ENCODE data around the gene CDK5RAP1. TPM values are rescaled to one million over a fixed set of nuclear protein-coding genes. Genes with fewer than 3 reads are reported as not detected.

Gene CDK5RAP1
- total and polyA plus RNA-seq, 2 of the 4 experiments (the other 2 are of a cell fraction): 23.9 to 28.1 TPM

DNA sequence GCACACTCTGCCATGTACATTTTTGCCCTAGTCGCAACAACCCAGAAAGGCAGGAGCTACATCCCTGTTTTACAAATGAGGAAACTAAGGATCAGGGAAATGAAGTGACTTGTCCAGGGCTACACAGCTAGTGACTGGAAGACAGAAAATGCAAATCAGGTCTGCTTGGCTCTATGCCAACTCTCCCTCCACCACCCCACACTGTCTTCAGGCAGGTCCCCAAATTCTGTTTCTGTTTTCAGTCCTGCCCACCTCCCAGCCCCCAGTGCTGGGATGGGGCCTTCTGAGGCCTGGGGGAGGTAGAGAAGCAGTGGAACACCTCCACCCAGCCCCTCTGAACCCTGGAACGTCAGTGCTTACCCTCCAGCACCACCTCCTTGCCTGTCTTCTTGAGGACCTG lies 37.2 kb upstream of the CDK5RAP1 start:
- peaks cover 4 to 22% of the 10 kb centered on the region in 2 experiments; a peak in 2 of 4 replicates for H3K79me1 ChIP-seq (ENCODE audit: low read depth in 1 of 2, low read length in 2 of 2)
- no peak overlapping the region for H3K4me3 ChIP-seq (ENCODE audit: insufficient read depth, low read depth, low read length)
- no peak overlapping the region for H3K23ac ChIP-seq (ENCODE audit: low read depth, low read length)
- H3K36me3 ChIP-seq (ENCODE audit: control insufficient read depth, insufficient read depth, low read length): no peaks in the 10 kb centered on the region; the same call in none of the 2 replicates
- ChIA-PET POLR2A (ENCODE audit: unreplicated experiment) (no interaction called here), CTCF (no interaction called here)
- dilution Hi-C loops (cut with HindIII; ENCODE audit: low sequenced_read_pairs, unreplicated experiment): no loop called here
- no peak overlapping the region for H3K9ac ChIP-seq (ENCODE audit: low read depth, low read length)
- H2AFZ ChIP-seq (replicated peaks; ENCODE audit: low read length, poor library complexity): peak overlapping the region; percentile 56
- H3K27me3 ChIP-seq (ENCODE audit: control insufficient read depth, insufficient read depth, low read length): no peaks in the 10 kb centered on the region
- no peak overlapping the region for H3K14ac ChIP-seq (replicated peaks; ENCODE audit: low read depth, low read length)
- no CpG with 5 or more reads among the region's 2 CpGs for WGBS, 2 experiments (ENCODE audit: extremely low coverage in 2 of 2, insufficient read length in 1 of 2)
- no peak overlapping the region for H4K5ac ChIP-seq (ENCODE audit: low read depth, low read length)
- no peak overlapping the region for H4K8ac ChIP-seq (ENCODE audit: low read depth in 2 of 2, low read length in 2 of 2)
- H2BK20ac ChIP-seq (ENCODE audit: low read depth, low read length): no peak overlapping the region
- ATAC-seq (ENCODE audit: low read depth) (no peak), DNase-seq (no peak)
- peaks cover 6% of the 10 kb centered on the region for H3K4me1 ChIP-seq (ENCODE audit: control insufficient read depth, insufficient read depth, low read length)
- TF ChIP-seq RFX5 (IDR thresholded peaks at IDR 0.05; ENCODE audit: low read depth, low read length) (no peak), CEBPB (IDR thresholded peaks at IDR 0.05; ENCODE audit: low read depth, low read length) (no peak), RAD21 (IDR thresholded peaks at IDR 0.05; ENCODE audit: low read length) (no peak), NFE2L2 (IDR thresholded peaks at IDR 0.05; ENCODE audit: low read depth, low read length) (no peak), MAZ (IDR thresholded peaks at IDR 0.05; ENCODE audit: borderline replicate concordance, low read depth, low read length) (no peak), SMC3 (IDR thresholded peaks at IDR 0.05; ENCODE audit: low read depth, low read length) (no peak), MAFK (IDR thresholded peaks at IDR 0.05; ENCODE audit: low read depth, low read length) (no peak), RCOR1 (IDR thresholded peaks at IDR 0.05; ENCODE audit: insufficient replicate concordance, low read length) (no peak), POLR2A (IDR thresholded peaks at IDR 0.05; ENCODE audit: low read depth, low read length) (no peak), CHD1 (IDR thresholded peaks at IDR 0.05; ENCODE audit: low read depth, low read length) (no peak), MXI1 (IDR thresholded peaks at IDR 0.05; ENCODE audit: borderline replicate concordance, low read depth, low read length) (no peak), BHLHE40 (IDR thresholded peaks at IDR 0.05; ENCODE audit: low read depth, low read length) (no peak), FOS (IDR thresholded peaks at IDR 0.05; ENCODE audit: low read depth, low read length) (no peak)
- TF ChIP-seq, protein P1, sequence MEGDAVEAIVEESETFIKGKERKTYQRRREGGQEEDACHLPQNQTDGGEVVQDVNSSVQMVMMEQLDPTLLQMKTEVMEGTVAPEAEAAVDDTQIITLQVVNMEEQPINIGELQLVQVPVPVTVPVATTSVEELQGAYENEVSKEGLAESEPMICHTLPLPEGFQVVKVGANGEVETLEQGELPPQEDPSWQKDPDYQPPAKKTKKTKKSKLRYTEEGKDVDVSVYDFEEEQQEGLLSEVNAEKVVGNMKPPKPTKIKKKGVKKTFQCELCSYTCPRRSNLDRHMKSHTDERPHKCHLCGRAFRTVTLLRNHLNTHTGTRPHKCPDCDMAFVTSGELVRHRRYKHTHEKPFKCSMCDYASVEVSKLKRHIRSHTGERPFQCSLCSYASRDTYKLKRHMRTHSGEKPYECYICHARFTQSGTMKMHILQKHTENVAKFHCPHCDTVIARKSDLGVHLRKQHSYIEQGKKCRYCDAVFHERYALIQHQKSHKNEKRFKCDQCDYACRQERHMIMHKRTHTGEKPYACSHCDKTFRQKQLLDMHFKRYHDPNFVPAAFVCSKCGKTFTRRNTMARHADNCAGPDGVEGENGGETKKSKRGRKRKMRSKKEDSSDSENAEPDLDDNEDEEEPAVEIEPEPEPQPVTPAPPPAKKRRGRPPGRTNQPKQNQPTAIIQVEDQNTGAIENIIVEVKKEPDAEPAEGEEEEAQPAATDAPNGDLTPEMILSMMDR (conservative IDR thresholded peaks at IDR 0.05; ENCODE audit: low read depth, low read length): no peak
- TF ChIP-seq, protein P2, sequence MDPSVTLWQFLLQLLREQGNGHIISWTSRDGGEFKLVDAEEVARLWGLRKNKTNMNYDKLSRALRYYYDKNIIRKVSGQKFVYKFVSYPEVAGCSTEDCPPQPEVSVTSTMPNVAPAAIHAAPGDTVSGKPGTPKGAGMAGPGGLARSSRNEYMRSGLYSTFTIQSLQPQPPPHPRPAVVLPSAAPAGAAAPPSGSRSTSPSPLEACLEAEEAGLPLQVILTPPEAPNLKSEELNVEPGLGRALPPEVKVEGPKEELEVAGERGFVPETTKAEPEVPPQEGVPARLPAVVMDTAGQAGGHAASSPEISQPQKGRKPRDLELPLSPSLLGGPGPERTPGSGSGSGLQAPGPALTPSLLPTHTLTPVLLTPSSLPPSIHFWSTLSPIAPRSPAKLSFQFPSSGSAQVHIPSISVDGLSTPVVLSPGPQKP (IDR thresholded peaks at IDR 0.05; ENCODE audit: borderline replicate concordance, low read depth, low read length): no peak
- TF ChIP-seq, protein P3, sequence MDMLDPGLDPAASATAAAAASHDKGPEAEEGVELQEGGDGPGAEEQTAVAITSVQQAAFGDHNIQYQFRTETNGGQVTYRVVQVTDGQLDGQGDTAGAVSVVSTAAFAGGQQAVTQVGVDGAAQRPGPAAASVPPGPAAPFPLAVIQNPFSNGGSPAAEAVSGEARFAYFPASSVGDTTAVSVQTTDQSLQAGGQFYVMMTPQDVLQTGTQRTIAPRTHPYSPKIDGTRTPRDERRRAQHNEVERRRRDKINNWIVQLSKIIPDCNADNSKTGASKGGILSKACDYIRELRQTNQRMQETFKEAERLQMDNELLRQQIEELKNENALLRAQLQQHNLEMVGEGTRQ (IDR thresholded peaks at IDR 0.05; ENCODE audit: low read depth, low read length): no peak
- H2BK15ac ChIP-seq (ENCODE audit: low read depth, low read length): no peak overlapping the region
- H4K20me1 ChIP-seq (ENCODE audit: insufficient read depth, low read length): no peaks in the 10 kb centered on the region
- H3K4ac ChIP-seq (ENCODE audit: low read depth, low read length): no peak overlapping the region
- H2BK120ac ChIP-seq (ENCODE audit: low read depth, low read length): no peak overlapping the region
- BruUV-seq (replicated peaks): no TSS peak
- H3K4me2 ChIP-seq (ENCODE audit: low read depth, low read length): no peak overlapping the region
- in situ Hi-C loops (cut with MboI; ENCODE audit: low sequenced_read_pairs): no loop called here
- H3K18ac ChIP-seq (ENCODE audit: low read depth, low read length): no peak overlapping the region
- peaks cover 15% of the 10 kb centered on the region; the same call in 1 of the 2 replicates for H3K9me1 ChIP-seq (ENCODE audit: insufficient read depth, low read length)
- H2BK5ac ChIP-seq (ENCODE audit: low read depth, low read length, poor library complexity, severe bottlenecking): no peak overlapping the region
- H4K91ac ChIP-seq (ENCODE audit: insufficient read depth, low read depth, low read length): no peak overlapping the region
- no peak overlapping the region for H2AK5ac ChIP-seq (ENCODE audit: low read depth, low read length)
- H3K56ac ChIP-seq (ENCODE audit: extremely low read depth, insufficient read depth, low read length): no peak overlapping the region
- intact Hi-C loops (cut with micrococcal nuclease): no loop called here
- H2AK9ac ChIP-seq (replicated peaks; ENCODE audit: low read depth, low read length, poor library complexity): peak overlapping the region; percentile 85
- H3K9me3 ChIP-seq (ENCODE audit: control insufficient read depth, insufficient read depth, low read length): no peaks in the 10 kb centered on the region
- no peak overlapping the region for H3K27ac ChIP-seq (ENCODE audit: insufficient read depth, low read length)

Measured in IMR-90 (cell line).